K562 (cell line): ENCODE results near the gene PCBP3. TPM values are rescaled to one million over a fixed set of nuclear protein-coding genes. Genes with fewer than 3 reads are reported as not detected.

Source experiments
- ATAC-seq: fragments of 200-7000 bp; cut with Tn5 transposase; 3 replicates; pipeline ENCODE4 v1.9.1; 2020; ENCODE audit warnings: moderate library complexity
- BruUV-seq: library from RNA; stranded (reverse); fragments of 400-500 nt; replicated peaks from 2 replicates; lab custom pipeline; 2021; lab: Mats Ljungman, UMichigan
- CTCF ChIA-PET: fragments of 300-600 bp; formaldehyde crosslinking; extraction: SDS; loops from one replicate; lab custom pipeline; 2021; ENCODE audit warnings: low intra/inter-chr PET ratio; lab: Yijun Ruan, JAX
- POLR2A ChIA-PET: fragments of 300-600, 350-650 bp; sonication (Branson Sonifier 250); formaldehyde crosslinking; extraction: SDS; loops from one replicate; lab custom pipeline; 2021; ENCODE audit warnings: antibody characterized with exemption, inconsistent platforms; lab: Yijun Ruan, JAX
- DNase-seq, 4 experiments: peaks; one replicate each; pipeline versions ENCODE4 v3.0.0 to v3.0.0-alpha.2; 2011 to 2018; ENCODE audit warnings: low spot score in 3 of 4, mixed read lengths in 3 of 4; ENCODE audit errors: extremely low read depth in 1 of 4
- FAIRE-seq: peaks from 2 replicates; lab custom pipeline; 2011; peaks lifted over from hg19 to GRCh38; lab: Jason Lieb, UNC
- H2AFZ ChIP-seq: 2 replicates; pipeline ENCODE4 v1.6.0; 2011; ENCODE audit warnings: low read depth, low read length, control low read depth, inconsistent platforms
- H3K27ac ChIP-seq: fragments of 200-600 bp; 3 replicates; pipeline ENCODE4 v1.8.0; 2011; ENCODE audit warnings: low read depth, mild to moderate bottlenecking, control low read depth, inconsistent platforms, low read length, moderate library complexity, mixed read lengths; ENCODE audit errors: extremely low read depth
- H3K27me3 ChIP-seq, 2 experiments: fragments of 300-600 bp in 1 of 2; 2 replicates in 1 of 2; 3 replicates in 1 of 2; pipeline versions ENCODE4 v1.6.0 to v1.8.0; 2011; ENCODE audit warnings: inconsistent platforms in 2 of 2, low read length in 2 of 2, mild to moderate bottlenecking in 1 of 2, mixed read lengths in 1 of 2, moderate library complexity in 1 of 2; ENCODE audit not compliant: control insufficient read depth in 2 of 2, insufficient read depth in 2 of 2
- H3K36me3 ChIP-seq: fragments of 300-600 bp; 3 replicates; pipeline ENCODE4 v1.8.0; 2011; ENCODE audit warnings: mild to moderate bottlenecking, low read length, inconsistent platforms; ENCODE audit not compliant: control insufficient read depth, insufficient read depth
- H3K4me1 ChIP-seq, 2 experiments: fragments of 200-600 bp in 1 of 2; replicated peaks in 1 of 2; 2 replicates in 1 of 2; 3 replicates in 1 of 2; pipeline versions ENCODE4 v1.5.1 to v1.8.0; 2011; ENCODE audit warnings: inconsistent platforms in 2 of 2, low read length in 2 of 2, mild to moderate bottlenecking in 1 of 2, mixed read lengths in 1 of 2, moderate library complexity in 1 of 2; ENCODE audit not compliant: control insufficient read depth in 2 of 2, insufficient read depth in 2 of 2
- H3K4me2 ChIP-seq: 2 replicates; pipeline ENCODE4 v1.6.1; 2011; ENCODE audit warnings: low read length, control low read depth, inconsistent platforms, mixed read lengths; ENCODE audit not compliant: insufficient read depth
- H3K4me3 ChIP-seq: fragments of 200-600 bp; sonication (generic), shearing (Covaris generic); 2 replicates; pipeline ENCODE4 v1.5.1; 2016; ENCODE audit warnings: control low read depth, inconsistent platforms
- H3K79me2 ChIP-seq: fragments of 200-600 bp; 3 replicates; pipeline ENCODE4 v1.8.0; 2011; ENCODE audit warnings: low read length, inconsistent platforms; ENCODE audit not compliant: control insufficient read depth, insufficient read depth
- H3K9ac ChIP-seq, 2 experiments: 2 replicates each; pipeline versions ENCODE4 v1.6.0 to v1.6.1; 2011; ENCODE audit warnings: low read depth in 2 of 2, low read length in 2 of 2, control low read depth in 1 of 2, inconsistent platforms in 1 of 2, mild to moderate bottlenecking in 1 of 2, mixed read lengths in 1 of 2; ENCODE audit not compliant: insufficient read depth in 1 of 2
- H3K9me1 ChIP-seq: one replicate; pipeline ENCODE4 v1.6.0; 2011; ENCODE audit warnings: inconsistent platforms, mild to moderate bottlenecking, low read length, moderate library complexity; ENCODE audit not compliant: control insufficient read depth, insufficient read depth
- H3K9me3 ChIP-seq: replicated peaks from 2 replicates; pipeline ENCODE4 v1.5.1; 2011; ENCODE audit warnings: low read depth, low read length, inconsistent platforms; ENCODE audit not compliant: control insufficient read depth, insufficient read depth
- H4K20me1 ChIP-seq: replicated peaks from 2 replicates; pipeline ENCODE4 v1.6.1; 2011; ENCODE audit warnings: low read length, inconsistent platforms, mixed read lengths; ENCODE audit not compliant: control insufficient read depth, insufficient read depth
- CBX8 ChIP-seq: fragments of 200-600 bp; sonication (generic); IDR thresholded peaks from 2 replicates; pipeline ENCODE4 v1.6.1; 2012; ENCODE audit warnings: borderline replicate concordance, mixed run types, low read depth, mild to moderate bottlenecking, moderate library complexity, mixed read lengths, low read length, control low read depth, inconsistent platforms; ENCODE audit not compliant: poor library complexity, severe bottlenecking; ENCODE audit errors: extremely low read depth
- ETS2 ChIP-seq: IDR thresholded peaks from 2 replicates; pipeline ENCODE4 v1.6.1; 2016; ENCODE audit warnings: borderline replicate concordance, missing genetic modification characterization, mild to moderate bottlenecking, moderate library complexity, missing compliant biosample characterization; ENCODE audit not compliant: poor library complexity, severe bottlenecking
- NEUROD1 ChIP-seq: fragments of 150-350 bp; IDR thresholded peaks from 2 replicates; pipeline ENCODE4 v1.6.1; 2014; ENCODE audit warnings: borderline replicate concordance, low read length, low read depth; ENCODE audit not compliant: partially characterized antibody
- POU5F1 ChIP-seq: fragments of 150-350 bp; IDR thresholded peaks from 2 replicates; pipeline ENCODE4 v1.6.1; 2014; ENCODE audit warnings: borderline replicate concordance, low read length, low read depth, mild to moderate bottlenecking; ENCODE audit not compliant: partially characterized antibody
- RAD21 ChIP-seq, 2 experiments: fragments of 250-450 bp in 1 of 2; fragments of 450-650 bp in 1 of 2; sonication (Bioruptor Pico) in 1 of 2; formaldehyde crosslinking in 1 of 2; IDR thresholded peaks in 1 of 2; conservative IDR thresholded peaks in 1 of 2; 2 replicates each; pipeline versions ENCODE4 v1.4.0 to v1.8.0; 2020 to 2022; ENCODE audit warnings: mild to moderate bottlenecking in 2 of 2, moderate library complexity in 1 of 2
- RBM22 ChIP-seq: fragments of 200-400 bp; formaldehyde crosslinking; IDR thresholded peaks from 2 replicates; pipeline ENCODE4 v1.6.1; 2018; ENCODE audit warnings: low read length, low read depth; ENCODE audit not compliant: poor library complexity, severe bottlenecking
- RFX5 ChIP-seq: IDR thresholded peaks from 2 replicates; pipeline ENCODE4 v1.6.1; 2011; ENCODE audit warnings: low read depth, mild to moderate bottlenecking, improper control_type of control experiment, low read length
- SUPT5H ChIP-seq: fragments of 450-650 bp; IDR thresholded peaks from 2 replicates; pipeline ENCODE4 v1.6.1; 2016
- TRIM25 ChIP-seq: fragments of 450-650 bp; IDR thresholded peaks from 2 replicates; pipeline ENCODE4 v1.7.0; 2016; ENCODE audit warnings: borderline replicate concordance
- ZNF263 ChIP-seq: sonication (generic); formaldehyde crosslinking; IDR thresholded peaks from 2 replicates; pipeline ENCODE4 v1.8.0; 2022; ENCODE audit warnings: mild to moderate bottlenecking, missing genetic modification reagents, borderline replicate concordance
- ZNF444 ChIP-seq: fragments of 250-450 bp; sonication (Bioruptor Pico); IDR thresholded peaks from 2 replicates; pipeline ENCODE4 v1.4.0; 2020; ENCODE audit warnings: mild to moderate bottlenecking, moderate library complexity
- ZNF584 ChIP-seq: fragments of 200-800 bp; sonication (Bioruptor generic); IDR thresholded peaks from 2 replicates; pipeline ENCODE4 v1.6.1; 2016; ENCODE audit warnings: low read depth, mild to moderate bottlenecking, missing genetic modification characterization, missing compliant biosample characterization
- WGBS: fragments of 100-300 bp; shearing (Covaris generic); methylation state at CpG from one replicate; pipeline ENCODE4 v1.1.6; 2016; ENCODE audit warnings: low coverage, mixed read lengths; ENCODE audit not compliant: insufficient coverage; ENCODE audit errors: missing lambda C conversion rate; 5-methylcytosine and 5-hydroxymethylcytosine counted together
- in situ Hi-C: fragments of 300-500 bp; cut with MboI; formaldehyde crosslinking; loops from 4 replicates; pipeline ENCODE4 v1.15.0; 2018; ENCODE audit warnings: inconsistent platforms, mixed read lengths
- intact Hi-C: fragments of 100-400 bp; cut with micrococcal nuclease; formaldehyde crosslinking; loops from 2 replicates; pipeline ENCODE4 v1.14.2; 2022
- polyA plus RNA-seq, 8 experiments: library from polyadenylated mRNA; depleted of rRNA in 4 of 8; stranded (reverse) in 5 of 8; unstranded in 3 of 8; fragments of >200 nt; fragmentation: Nextera tagmentation in 2 of 8; fragmentation: Illumina TruSeq in 1 of 8; extraction: Ambion mirVana in 2 of 8; extraction: Trizol in 1 of 8; gene quantifications; 2 replicates each; pipeline versions ENCODE4 v1.2.1 to v1.2.3, GENCODE V29; 2011 to 2014; ENCODE audit warnings: inconsistent platforms in 1 of 8, missing spikeins in 1 of 8
- total RNA-seq, 7 experiments: library from RNA; depleted of rRNA in 6 of 7; stranded (reverse); fragments of >200 nt in 6 of 7; fragmentation: Illumina TruSeq in 2 of 7; extraction: Trizol in 2 of 7; gene quantifications; 2 replicates each; pipeline versions ENCODE4 v1.2.1 to v1.2.3, GENCODE V29; 2011 to 2021; ENCODE audit warnings: low replicate concordance in 1 of 7
- TF ChIP-seq, protein P1 (sequence below): sonication (generic); formaldehyde crosslinking; IDR thresholded peaks from 2 replicates; pipeline ENCODE4 v1.8.0; 2022; ENCODE audit warnings: mild to moderate bottlenecking, missing genetic modification reagents
- TF ChIP-seq, protein P2 (sequence below), 3 experiments: fragments of 200-800 bp in 1 of 3; sonication (Bioruptor generic) in 1 of 3; sonication (generic) in 1 of 3; formaldehyde crosslinking in 1 of 3; IDR thresholded peaks; 2 replicates each; pipeline versions ENCODE4 v1.6.1 to v1.8.0; 2016 to 2022; ENCODE audit warnings: mild to moderate bottlenecking in 2 of 3, missing compliant biosample characterization in 2 of 3, missing genetic modification characterization in 2 of 3, missing genetic modification reagents in 1 of 3

The PCBP3 gene
- total and polyA plus RNA-seq, 9 of the 15 experiments (the other 6 are each of a cell fraction or from before 2014, with no cell fraction given): 0.18 TPM; not detected in 8

DNA sequence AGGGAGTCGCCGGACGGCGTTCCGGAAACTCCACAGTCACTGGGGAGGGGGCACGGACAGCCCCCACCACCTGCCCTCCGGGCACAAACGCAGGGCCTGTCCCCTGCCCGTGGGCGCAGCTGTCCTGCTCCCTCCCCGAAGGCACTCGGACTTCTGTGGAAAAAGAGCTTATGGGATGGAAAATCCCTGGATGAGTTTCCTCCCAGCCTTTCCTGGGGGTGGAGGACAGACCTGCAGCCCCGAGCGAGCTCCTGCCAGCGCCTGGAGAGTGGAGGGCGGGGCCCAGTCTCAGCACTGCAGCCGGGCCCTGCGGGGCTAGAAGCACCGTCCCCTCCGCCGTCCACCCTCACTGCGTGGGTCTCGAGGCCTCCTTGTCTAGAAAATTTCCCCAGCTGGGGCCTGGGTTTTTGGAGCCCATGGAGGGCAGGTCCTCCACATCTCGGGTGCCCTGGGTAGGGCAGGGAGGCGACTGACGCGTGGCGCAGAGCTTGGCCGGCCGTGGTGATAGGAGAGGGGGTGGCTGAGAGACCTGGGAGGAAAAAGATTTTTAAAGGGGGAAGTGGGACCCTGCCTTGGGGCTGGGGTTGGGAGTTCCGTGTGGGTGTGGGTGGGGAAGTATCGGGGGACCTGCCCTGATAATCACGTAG is 331.6 kb downstream of the PCBP3 start:
- Histone ChIP-seq H3K27me3 (peaks cover 32 to 56% of the 10 kb centered on the region in 2 experiments), H3K79me2 (no peaks in the 10 kb centered on the region), H3K36me3 (no peaks in the 10 kb centered on the region), H3K9ac (no peak overlapping the region), H3K9me1 (no peaks in the 10 kb centered on the region), H3K4me2 (no peak overlapping the region), H3K27ac (no peak overlapping the region), H3K9me3 (no peaks in the 10 kb centered on the region), H3K4me1 (peaks cover 0 to 55% of the 10 kb centered on the region in 2 experiments; a peak in 4 of 5 replicates), H2AFZ (no peak overlapping the region), H3K4me3 (no peak overlapping the region), H4K20me1 (peaks cover 6% of the 10 kb centered on the region; the same call in 1 of the 2 replicates)
- CTCF ChIA-PET: no interaction called here
- 14% methylated on average over 32 of the region's 33 CpGs for WGBS
- intact Hi-C loops: loop anchor here (10.0 kb wide), 1 partner anchor 70 kb away; no protein-coding TSS in a partner anchor
- in situ Hi-C loops: no loop called here
- BruUV-seq: no TSS peak
- DNase-seq (no peak), ATAC-seq (no peak), FAIRE-seq (no peak)
- POLR2A ChIA-PET: interaction anchor here (1.2 kb wide), 1 partner anchor 8 kb away, joined by 3 read pairs; no protein-coding TSS in a partner anchor
- TF ChIP-seq POU5F1: no peak
- TF ChIP-seq RAD21 (CRISPR knock-in tag; conservative IDR thresholded peaks at IDR 0.05 in 1 of 2, IDR thresholded peaks at IDR 0.05 in 1 of 2): no peak
- no peak for TF ChIP-seq ZNF584 (CRISPR knock-in tag)
- TF ChIP-seq RBM22: no peak
- no peak for TF ChIP-seq RFX5
- TF ChIP-seq, protein P1, sequence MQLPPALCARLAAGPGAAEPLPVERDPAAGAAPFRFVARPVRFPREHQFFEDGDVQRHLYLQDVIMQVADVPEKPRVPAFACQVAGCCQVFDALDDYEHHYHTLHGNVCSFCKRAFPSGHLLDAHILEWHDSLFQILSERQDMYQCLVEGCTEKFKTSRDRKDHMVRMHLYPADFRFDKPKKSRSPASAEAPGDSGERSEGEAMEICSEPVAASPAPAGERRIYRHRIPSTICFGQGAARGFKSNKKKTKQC (CRISPR knock-in tag): 0 out of 2 replicates have a peak, but pooled peaks have one; percentile 18
- no peak for TF ChIP-seq CBX8
- TF ChIP-seq SUPT5H: no peak
- TF ChIP-seq ETS2 (tag): no peak
- TF ChIP-seq, protein P2, sequence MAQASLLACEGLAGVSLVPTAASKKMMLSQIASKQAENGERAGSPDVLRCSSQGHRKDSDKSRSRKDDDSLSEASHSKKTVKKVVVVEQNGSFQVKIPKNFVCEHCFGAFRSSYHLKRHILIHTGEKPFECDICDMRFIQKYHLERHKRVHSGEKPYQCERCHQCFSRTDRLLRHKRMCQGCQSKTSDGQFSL (CRISPR knock-in tag; IDR thresholded peaks at IDR 0.05): no peak
- TF ChIP-seq, protein P2 (tag; IDR thresholded peaks at IDR 0.05): no peak
- no peak for TF ChIP-seq NEUROD1
- TF ChIP-seq ZNF263 (CRISPR knock-in tag): peak; percentile 46; the same call in 1 of the 2 replicates
- no peak for TF ChIP-seq TRIM25
- TF ChIP-seq ZNF444: no peak
